K562 (cell line): ENCODE measurements around the gene OBSCN. TPM values are rescaled to one million over a fixed set of nuclear protein-coding genes. Genes with fewer than 3 reads are reported as not detected.
A peak's percentile ranks its signal among the peaks of the same experiment; 100 is the strongest.

Experiments used
- ATAC-seq: fragments of 200-7000 bp; cut with Tn5 transposase; 3 replicates; pipeline ENCODE4 v1.9.1; 2020; ENCODE audit warnings: moderate library complexity
- BruUV-seq: library from RNA; stranded (reverse); fragments of 400-500 nt; replicated peaks from 2 replicates; lab custom pipeline; 2021; lab: Mats Ljungman, UMichigan
- CTCF ChIA-PET: fragments of 300-600 bp; formaldehyde crosslinking; extraction: SDS; loops from one replicate; lab custom pipeline; 2021; ENCODE audit warnings: low intra/inter-chr PET ratio; lab: Yijun Ruan, JAX
- POLR2A ChIA-PET: fragments of 300-600, 350-650 bp; sonication (Branson Sonifier 250); formaldehyde crosslinking; extraction: SDS; loops from one replicate; lab custom pipeline; 2021; ENCODE audit warnings: antibody characterized with exemption, inconsistent platforms; lab: Yijun Ruan, JAX
- DNase-seq, 4 experiments: peaks; one replicate each; pipeline versions ENCODE4 v3.0.0 to v3.0.0-alpha.2; 2011 to 2018; ENCODE audit warnings: low spot score in 3 of 4, mixed read lengths in 3 of 4; ENCODE audit errors: extremely low read depth in 1 of 4
- FAIRE-seq: peaks from 2 replicates; lab custom pipeline; 2011; peaks lifted over from hg19 to GRCh38; lab: Jason Lieb, UNC
- H2AFZ ChIP-seq: 2 replicates; pipeline ENCODE4 v1.6.0; 2011; ENCODE audit warnings: low read depth, low read length, control low read depth, inconsistent platforms
- H3K27ac ChIP-seq: fragments of 200-600 bp; 3 replicates; pipeline ENCODE4 v1.8.0; 2011; ENCODE audit warnings: low read depth, mild to moderate bottlenecking, control low read depth, inconsistent platforms, low read length, moderate library complexity, mixed read lengths; ENCODE audit errors: extremely low read depth
- H3K27me3 ChIP-seq, 2 experiments: fragments of 300-600 bp in 1 of 2; 2 replicates in 1 of 2; 3 replicates in 1 of 2; pipeline versions ENCODE4 v1.6.0 to v1.8.0; 2011; ENCODE audit warnings: inconsistent platforms in 2 of 2, low read length in 2 of 2, mild to moderate bottlenecking in 1 of 2, mixed read lengths in 1 of 2, moderate library complexity in 1 of 2; ENCODE audit not compliant: control insufficient read depth in 2 of 2, insufficient read depth in 2 of 2
- H3K36me3 ChIP-seq: fragments of 300-600 bp; 3 replicates; pipeline ENCODE4 v1.8.0; 2011; ENCODE audit warnings: mild to moderate bottlenecking, low read length, inconsistent platforms; ENCODE audit not compliant: control insufficient read depth, insufficient read depth
- H3K4me1 ChIP-seq, 2 experiments: fragments of 200-600 bp in 1 of 2; replicated peaks in 1 of 2; 2 replicates in 1 of 2; 3 replicates in 1 of 2; pipeline versions ENCODE4 v1.5.1 to v1.8.0; 2011; ENCODE audit warnings: inconsistent platforms in 2 of 2, low read length in 2 of 2, mild to moderate bottlenecking in 1 of 2, mixed read lengths in 1 of 2, moderate library complexity in 1 of 2; ENCODE audit not compliant: control insufficient read depth in 2 of 2, insufficient read depth in 2 of 2
- H3K4me2 ChIP-seq: 2 replicates; pipeline ENCODE4 v1.6.1; 2011; ENCODE audit warnings: low read length, control low read depth, inconsistent platforms, mixed read lengths; ENCODE audit not compliant: insufficient read depth
- H3K4me3 ChIP-seq: fragments of 200-600 bp; sonication (generic), shearing (Covaris generic); 2 replicates; pipeline ENCODE4 v1.5.1; 2016; ENCODE audit warnings: control low read depth, inconsistent platforms
- H3K79me2 ChIP-seq: fragments of 200-600 bp; 3 replicates; pipeline ENCODE4 v1.8.0; 2011; ENCODE audit warnings: low read length, inconsistent platforms; ENCODE audit not compliant: control insufficient read depth, insufficient read depth
- H3K9ac ChIP-seq, 2 experiments: 2 replicates each; pipeline versions ENCODE4 v1.6.0 to v1.6.1; 2011; ENCODE audit warnings: low read depth in 2 of 2, low read length in 2 of 2, control low read depth in 1 of 2, inconsistent platforms in 1 of 2, mild to moderate bottlenecking in 1 of 2, mixed read lengths in 1 of 2; ENCODE audit not compliant: insufficient read depth in 1 of 2
- H3K9me1 ChIP-seq: one replicate; pipeline ENCODE4 v1.6.0; 2011; ENCODE audit warnings: inconsistent platforms, mild to moderate bottlenecking, low read length, moderate library complexity; ENCODE audit not compliant: control insufficient read depth, insufficient read depth
- H3K9me3 ChIP-seq: replicated peaks from 2 replicates; pipeline ENCODE4 v1.5.1; 2011; ENCODE audit warnings: low read depth, low read length, inconsistent platforms; ENCODE audit not compliant: control insufficient read depth, insufficient read depth
- H4K20me1 ChIP-seq: replicated peaks from 2 replicates; pipeline ENCODE4 v1.6.1; 2011; ENCODE audit warnings: low read length, inconsistent platforms, mixed read lengths; ENCODE audit not compliant: control insufficient read depth, insufficient read depth
- ATF1 ChIP-seq, 2 experiments: fragments of 450-650 bp in 1 of 2; IDR thresholded peaks; 2 replicates each; pipeline ENCODE4 v1.6.1; 2016; ENCODE audit warnings: missing compliant biosample characterization in 1 of 2, missing genetic modification characterization in 1 of 2
- C11orf30 ChIP-seq: fragments of 450-650 bp; IDR thresholded peaks from 2 replicates; pipeline ENCODE4 v1.6.1; 2016; ENCODE audit warnings: low read depth, mild to moderate bottlenecking
- DDX20 ChIP-seq: fragments of 450-650 bp; IDR thresholded peaks from 2 replicates; pipeline ENCODE4 v1.6.1; 2016; ENCODE audit warnings: missing genetic modification characterization, low read depth, mild to moderate bottlenecking, missing compliant biosample characterization, moderate library complexity
- FUS ChIP-seq: fragments of 200-400 bp; formaldehyde crosslinking; optimal IDR thresholded peaks from 2 replicates; pipeline ENCODE3; 2017; ENCODE audit warnings: low read depth, low read length
- HEY1 ChIP-seq: fragments of 250-450 bp; sonication (Bioruptor Pico); IDR thresholded peaks from 2 replicates; pipeline ENCODE4 v1.5.0; 2020; ENCODE audit warnings: mild to moderate bottlenecking, moderate library complexity, borderline replicate concordance
- HLTF ChIP-seq: fragments of 450-650 bp; IDR thresholded peaks from 2 replicates; pipeline ENCODE4 v1.6.1; 2016
- MED1 ChIP-seq: sonication (generic); formaldehyde crosslinking; IDR thresholded peaks from 2 replicates; pipeline ENCODE4 v1.8.1; 2023; ENCODE audit warnings: missing genetic modification reagents, borderline replicate concordance
- PHF8 ChIP-seq: fragments of 200-600 bp; sonication (generic); IDR thresholded peaks from 2 replicates; pipeline ENCODE4 v1.6.1; 2012; ENCODE audit warnings: mixed run types, mild to moderate bottlenecking, inconsistent platforms, low read length, moderate library complexity, borderline replicate concordance
- RBFOX2 ChIP-seq: fragments of 200-400 bp; formaldehyde crosslinking; IDR thresholded peaks from 2 replicates; pipeline ENCODE4 v1.6.1; 2017; ENCODE audit warnings: low read depth, mild to moderate bottlenecking, low read length, moderate library complexity
- STAT5A ChIP-seq: IDR thresholded peaks from 2 replicates; pipeline ENCODE4 v1.6.1; 2012; ENCODE audit warnings: low read length, inconsistent platforms, borderline replicate concordance
- TAL1 ChIP-seq: fragments of 450-650 bp; IDR thresholded peaks from 2 replicates; pipeline ENCODE4 v1.6.1; 2016; ENCODE audit warnings: mild to moderate bottlenecking
- ZNF830 ChIP-seq: fragments of 250-450 bp; sonication (Bioruptor Pico); IDR thresholded peaks from 2 replicates; pipeline ENCODE4 v1.5.0; 2021; ENCODE audit warnings: mild to moderate bottlenecking
- WGBS: fragments of 100-300 bp; shearing (Covaris generic); methylation state at CpG from one replicate; pipeline ENCODE4 v1.1.6; 2016; ENCODE audit warnings: low coverage, mixed read lengths; ENCODE audit not compliant: insufficient coverage; ENCODE audit errors: missing lambda C conversion rate; 5-methylcytosine and 5-hydroxymethylcytosine counted together
- in situ Hi-C: fragments of 300-500 bp; cut with MboI; formaldehyde crosslinking; loops from 4 replicates; pipeline ENCODE4 v1.15.0; 2018; ENCODE audit warnings: inconsistent platforms, mixed read lengths
- intact Hi-C: fragments of 100-400 bp; cut with micrococcal nuclease; formaldehyde crosslinking; loops from 2 replicates; pipeline ENCODE4 v1.14.2; 2022
- polyA plus RNA-seq, 8 experiments: library from polyadenylated mRNA; depleted of rRNA in 4 of 8; stranded (reverse) in 5 of 8; unstranded in 3 of 8; fragments of >200 nt; fragmentation: Nextera tagmentation in 2 of 8; fragmentation: Illumina TruSeq in 1 of 8; extraction: Ambion mirVana in 2 of 8; extraction: Trizol in 1 of 8; gene quantifications; 2 replicates each; pipeline versions ENCODE4 v1.2.1 to v1.2.3, GENCODE V29; 2011 to 2014; ENCODE audit warnings: inconsistent platforms in 1 of 8, missing spikeins in 1 of 8
- total RNA-seq, 7 experiments: library from RNA; depleted of rRNA in 6 of 7; stranded (reverse); fragments of >200 nt in 6 of 7; fragmentation: Illumina TruSeq in 2 of 7; extraction: Trizol in 2 of 7; gene quantifications; 2 replicates each; pipeline versions ENCODE4 v1.2.1 to v1.2.3, GENCODE V29; 2011 to 2021; ENCODE audit warnings: low replicate concordance in 1 of 7
- TF ChIP-seq, protein P1 (sequence below): fragments of 250-450 bp; sonication (Bioruptor Pico); IDR thresholded peaks from 2 replicates; pipeline ENCODE4 v1.5.0; 2020; ENCODE audit warnings: mild to moderate bottlenecking, borderline replicate concordance

OBSCN gene
- total and polyA plus RNA-seq, 9 of the 15 experiments (the other 6 are each of a cell fraction or from before 2014, with no cell fraction given), result 0.18 to 19.7 (median 3.6) TPM

DNA sequence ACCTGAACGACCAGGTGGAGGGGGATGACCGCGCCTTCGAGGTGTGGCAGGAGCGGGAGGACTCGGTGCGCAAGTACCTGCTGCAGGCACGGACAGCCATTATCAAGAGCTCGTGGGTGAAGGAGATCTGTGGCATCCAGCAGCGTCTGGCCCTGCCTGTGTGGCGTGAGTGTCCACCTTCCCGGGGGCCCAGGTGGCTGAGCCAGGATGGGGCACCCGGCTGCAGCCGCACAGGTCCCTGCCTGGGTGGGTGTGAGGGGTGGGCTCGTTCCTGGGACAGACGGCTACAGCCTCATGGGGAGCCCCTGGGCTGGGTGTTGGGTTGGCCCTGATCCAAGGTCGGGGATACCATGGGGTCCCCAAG, 133.6 kb downstream of the OBSCN start:
- no peak overlapping the region for H3K27ac ChIP-seq
- H3K9me1 ChIP-seq, result no peaks in the 10 kb centered on the region
- intact Hi-C loops (loop anchor here (2.0 to 5.0 kb wide), 3 partner anchors 51 to 173 kb away; partner anchors contain the start of gene TRIM11), in situ Hi-C loops (loop anchor here (10.0 kb wide), 1 partner anchor 113 kb away; a partner anchor contains a TSS)
- WGBS, result 26% methylated on average over 10 of the region's 17 CpGs
- FAIRE-seq (no peak), DNase-seq (no peak), ATAC-seq (no peak)
- H4K20me1 ChIP-seq, result no peaks in the 10 kb centered on the region
- ChIA-PET POLR2A (interaction anchor here (0.6 to 1.3 kb wide), 8 partner anchors 11 to 349 kb away, joined by 3 to 5 read pairs (median 4); a partner anchor contains a TSS), CTCF (interaction anchor here (4.5 kb wide), 1 partner anchor 174 kb away, joined by 21 read pairs; no protein-coding TSS in a partner anchor)
- peak overlapping the region; percentile 87 for H2AFZ ChIP-seq
- TF ChIP-seq MED1 (CRISPR knock-in tag) (no peak), C11orf30 (no peak), HEY1 (CRISPR knock-in tag) (no peak), PHF8 (no peak), ZNF830 (CRISPR knock-in tag) (no peak), DDX20 (tag) (no peak), STAT5A (no peak), FUS (no peak), RBFOX2 (no peak), HLTF (no peak), ATF1 (CRISPR knock-in tag; IDR thresholded peaks at IDR 0.05) (no peak), ATF1 (tag; IDR thresholded peaks at IDR 0.05) (no peak), TAL1 (no peak)
- TF ChIP-seq, protein P1, sequence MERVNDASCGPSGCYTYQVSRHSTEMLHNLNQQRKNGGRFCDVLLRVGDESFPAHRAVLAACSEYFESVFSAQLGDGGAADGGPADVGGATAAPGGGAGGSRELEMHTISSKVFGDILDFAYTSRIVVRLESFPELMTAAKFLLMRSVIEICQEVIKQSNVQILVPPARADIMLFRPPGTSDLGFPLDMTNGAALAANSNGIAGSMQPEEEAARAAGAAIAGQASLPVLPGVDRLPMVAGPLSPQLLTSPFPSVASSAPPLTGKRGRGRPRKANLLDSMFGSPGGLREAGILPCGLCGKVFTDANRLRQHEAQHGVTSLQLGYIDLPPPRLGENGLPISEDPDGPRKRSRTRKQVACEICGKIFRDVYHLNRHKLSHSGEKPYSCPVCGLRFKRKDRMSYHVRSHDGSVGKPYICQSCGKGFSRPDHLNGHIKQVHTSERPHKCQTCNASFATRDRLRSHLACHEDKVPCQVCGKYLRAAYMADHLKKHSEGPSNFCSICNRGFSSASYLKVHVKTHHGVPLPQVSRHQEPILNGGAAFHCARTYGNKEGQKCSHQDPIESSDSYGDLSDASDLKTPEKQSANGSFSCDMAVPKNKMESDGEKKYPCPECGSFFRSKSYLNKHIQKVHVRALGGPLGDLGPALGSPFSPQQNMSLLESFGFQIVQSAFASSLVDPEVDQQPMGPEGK (CRISPR knock-in tag), result no peak
- H3K36me3 ChIP-seq, result no peaks in the 10 kb centered on the region; the same call in 2 of the 3 replicates
- peaks cover 8% of the 10 kb centered on the region; the same call in 1 of the 2 replicates for H3K9me3 ChIP-seq
- H3K4me1 ChIP-seq, result peaks cover 5 to 55% of the 10 kb centered on the region in 2 experiments; a peak in 3 of 5 replicates
- peak overlapping the region; percentile 72; the same call in 1 of the 2 replicates for H3K4me2 ChIP-seq
- H3K9ac ChIP-seq, result peak overlapping the region in 1 of 2 experiments; percentile 86; a peak in 1 of 4 replicates
- H3K4me3 ChIP-seq, result no peak overlapping the region; the same call in 1 of the 2 replicates
- peaks cover 0 to 23% of the 10 kb centered on the region in 2 experiments; a peak in 3 of 5 replicates for H3K27me3 ChIP-seq
- no TSS peak for BruUV-seq
- H3K79me2 ChIP-seq, result no peaks in the 10 kb centered on the region
